HepG2 (cell line): ENCODE data around the gene KIAA2012. TPM values are rescaled to one million over a fixed set of nuclear protein-coding genes. Genes with fewer than 3 reads are reported as not detected.

ENCODE experiments used
- ATAC-seq: fragments of 200-7000 bp; cut with Tn5 transposase; 3 replicates; pipeline ENCODE4 v1.9.1; 2020; ENCODE audit warnings: mild to moderate bottlenecking, moderate library complexity
- Bru-seq: library from RNA; stranded (reverse); fragments of 400-500 nt; gene quantifications from one replicate; lab custom pipeline; 2021; lab: Mats Ljungman, UMichigan
- BruChase-seq, 2 experiments: library from RNA; stranded (reverse); fragments of 400-500 nt; gene quantifications; one replicate each; lab custom pipeline; 2021; lab: Mats Ljungman, UMichigan
- BruUV-seq: library from RNA; stranded (reverse); fragments of 400-500 nt; replicated peaks from 2 replicates; lab custom pipeline; 2021; lab: Mats Ljungman, UMichigan
- CTCF ChIA-PET: fragments of 300-600 bp; formaldehyde crosslinking; extraction: SDS; loops from one replicate; lab custom pipeline; 2021; ENCODE audit warnings: low total read pairs, inconsistent platforms, low intra/inter-chr PET ratio; lab: Yijun Ruan, JAX
- POLR2A ChIA-PET: fragments of 350-600 bp; sonication (Branson Sonifier 250); formaldehyde crosslinking; loops from one replicate; lab custom pipeline; 2020; ENCODE audit warnings: antibody characterized with exemption, inconsistent platforms; lab: Yijun Ruan, JAX
- DNase-seq: peaks from one replicate; pipeline ENCODE4 v3.0.0-alpha.2; 2015; ENCODE audit warnings: low spot score
- FAIRE-seq: peaks from 3 replicates; lab custom pipeline; 2011; peaks lifted over from hg19 to GRCh38; lab: Jason Lieb, UNC
- H2AFZ ChIP-seq: one replicate; pipeline ENCODE4 v1.6.1; 2011; ENCODE audit warnings: low read length, inconsistent platforms
- H3K27ac ChIP-seq: fragments of 300-600 bp; 3 replicates; pipeline ENCODE4 v1.8.0; 2011; ENCODE audit warnings: mixed run types, mild to moderate bottlenecking, mixed read lengths, low read length, inconsistent platforms; ENCODE audit not compliant: insufficient read depth; ENCODE audit errors: extremely low read length
- H3K27me3 ChIP-seq, 2 experiments: fragments of 200-600 bp in 1 of 2; 2 replicates in 1 of 2; 3 replicates in 1 of 2; pipeline versions ENCODE4 v1.6.0 to v1.8.0; 2011; ENCODE audit warnings: low read length in 2 of 2, mild to moderate bottlenecking in 2 of 2, moderate library complexity in 2 of 2, inconsistent platforms in 1 of 2; ENCODE audit not compliant: insufficient read depth in 2 of 2, control insufficient read depth in 1 of 2
- H3K36me3 ChIP-seq, 2 experiments: fragments of 200-600 bp in 1 of 2; replicated peaks in 1 of 2; 2 replicates in 1 of 2; 3 replicates in 1 of 2; pipeline versions ENCODE4 v1.5.1 to v1.8.0; 2011; ENCODE audit warnings: low read length in 2 of 2, inconsistent platforms in 1 of 2; ENCODE audit not compliant: insufficient read depth in 2 of 2, control insufficient read depth in 1 of 2
- H3K4me1 ChIP-seq: 2 replicates; pipeline ENCODE4 v1.5.1; 2012; ENCODE audit warnings: low read length, inconsistent platforms; ENCODE audit not compliant: insufficient read depth
- H3K4me2 ChIP-seq: 2 replicates; pipeline ENCODE4 v1.6.0; 2011; ENCODE audit warnings: low read depth, low read length, inconsistent platforms
- H3K4me3 ChIP-seq, 3 experiments: fragments of 200-600 bp in 1 of 3; sonication (generic), shearing (Covaris generic) in 1 of 3; replicated peaks in 1 of 3; 2 replicates each; pipeline ENCODE4 v1.5.1; 2011 to 2016; ENCODE audit warnings: low read length in 3 of 3, inconsistent platforms in 2 of 3, low read depth in 2 of 3, mild to moderate bottlenecking in 2 of 3, control low read depth in 1 of 3, mixed read lengths in 1 of 3; ENCODE audit not compliant: insufficient read depth in 1 of 3
- H3K79me2 ChIP-seq: one replicate; pipeline ENCODE4 v1.6.1; 2011; ENCODE audit warnings: low read length, inconsistent platforms; ENCODE audit not compliant: insufficient read depth
- H3K9ac ChIP-seq: 2 replicates; pipeline ENCODE4 v1.6.0; 2011; ENCODE audit warnings: mild to moderate bottlenecking, low read depth, low read length, inconsistent platforms; ENCODE audit not compliant: insufficient read depth
- H3K9me3 ChIP-seq: 2 replicates; pipeline ENCODE4 v1.5.1; 2012; ENCODE audit warnings: mild to moderate bottlenecking, low read length
- H4K20me1 ChIP-seq: 2 replicates; pipeline ENCODE4 v1.6.0; 2011; ENCODE audit warnings: inconsistent platforms, mild to moderate bottlenecking, low read length, moderate library complexity; ENCODE audit not compliant: insufficient read depth
- ARHGAP35 ChIP-seq: sonication (generic); formaldehyde crosslinking; IDR thresholded peaks from 2 replicates; pipeline ENCODE4 v1.9.0; 2022; ENCODE audit warnings: mild to moderate bottlenecking, inconsistent platforms, moderate library complexity, missing genetic modification reagents, borderline replicate concordance
- WGBS: methylation state at CpG from one replicate; pipeline ENCODE4 v1.1.6; 2017; ENCODE audit warnings: low lambda C conversion rate; 5-methylcytosine and 5-hydroxymethylcytosine counted together
- in situ Hi-C: cut with HindIII; loops from 2 replicates; pipeline ENCODE4 v1.10.0; 2017; ENCODE audit warnings: low pct_unique_long_range_greater_than_20kb; ENCODE audit not compliant: extremely low pct_ligation_motif_present
- intact Hi-C: fragments of 100-400 bp; cut with micrococcal nuclease; formaldehyde crosslinking; loops from one replicate; pipeline ENCODE4 v1.10.0; 2022; ENCODE audit not compliant: unreplicated experiment
- long read RNA-seq, 2 experiments: library from RNA in 1 of 2; library from polyadenylated mRNA in 1 of 2; stranded (forward) in 1 of 2; unstranded in 1 of 2; transcript quantifications; one replicate each; pipeline ENCODE4 v2.0.0, GENCODE V29; 2019 to 2022
- polyA minus RNA-seq, 3 experiments: library from RNA; depleted of rRNA, polyadenylated mRNA; stranded (reverse); fragments of >200 nt; gene quantifications; 2 replicates each; pipeline ENCODE4 v1.2.3, GENCODE V29; 2011; ENCODE audit warnings: low replicate concordance in 1 of 3
- polyA plus RNA-seq, 8 experiments: library from polyadenylated mRNA; depleted of rRNA in 3 of 8; stranded (reverse) in 7 of 8; unstranded in 1 of 8; fragments of >200 nt; fragmentation: Illumina TruSeq in 4 of 8; extraction: Trizol in 4 of 8; gene quantifications; 2 replicates each; pipeline versions ENCODE4 v1.2.1 to v1.2.3, GENCODE V29; 2011 to 2016; ENCODE audit warnings: low read depth in 4 of 8, missing spikeins in 1 of 8, mixed read lengths in 1 of 8; ENCODE audit not compliant: insufficient read depth in 1 of 8
- total RNA-seq, 5 experiments: library from RNA; depleted of rRNA; stranded (reverse); fragments of >200 nt; fragmentation: Illumina TruSeq; extraction: Trizol; gene quantifications; 2 replicates each; pipeline ENCODE4 v1.2.3, GENCODE V29; 2016; ENCODE audit warnings: low read depth in 1 of 5
- TF ChIP-seq, protein P1 (sequence below): sonication (generic); formaldehyde crosslinking; IDR thresholded peaks from 2 replicates; pipeline ENCODE4 v1.8.0; 2022; ENCODE audit warnings: low read depth, missing genetic modification reagents
- TF ChIP-seq, protein P2 (sequence below): sonication (generic); formaldehyde crosslinking; IDR thresholded peaks from 2 replicates; pipeline ENCODE4 v1.8.1; 2023; ENCODE audit warnings: mild to moderate bottlenecking, missing genetic modification reagents

KIAA2012 gene
- total RNA-seq (2016; rRNA removed; fragmentation: Illumina TruSeq; extraction: Trizol) (not detected in 2 replicates), polyA plus RNA-seq (2011; rRNA removed) (not detected in 2 replicates), polyA minus RNA-seq (2011; rRNA and poly(A)+ RNA removed; ENCODE audit: low replicate concordance) (not detected in 2 replicates), Bru-seq, nascent RNA (not detected), BruChase-seq, experiment 1, labeled RNA remaining after a 6-hour chase (percentile 2 among the genes with signal in this experiment), BruChase-seq, experiment 2, labeled RNA remaining after a 2-hour chase (not detected)
- total RNA-seq (2016; cell fraction: cytosol; rRNA removed; fragmentation: Illumina TruSeq; extraction: Trizol; ENCODE audit: low read depth) = not detected in 2 replicates
- not detected in 2 replicates for total RNA-seq (2016; cell fraction: insoluble cytoplasmic fraction; rRNA removed; fragmentation: Illumina TruSeq; extraction: Trizol)
- not detected in 2 replicates for total RNA-seq (2016; cell fraction: membrane; rRNA removed; fragmentation: Illumina TruSeq; extraction: Trizol)
- total RNA-seq (2016; cell fraction: nucleus; rRNA removed; fragmentation: Illumina TruSeq; extraction: Trizol) = not detected in 2 replicates
- polyA plus RNA-seq (2011; cell fraction: cytosol; rRNA removed) = not detected in 2 replicates
- polyA plus RNA-seq (2011; cell fraction: nucleus; rRNA removed) = not detected in 2 replicates
- not detected in 2 replicates for polyA plus RNA-seq (2012)
- polyA plus RNA-seq (2016; cell fraction: cytosol; fragmentation: Illumina TruSeq; extraction: Trizol; ENCODE audit: low read depth) = not detected in 2 replicates
- polyA plus RNA-seq (2016; cell fraction: insoluble cytoplasmic fraction; fragmentation: Illumina TruSeq; extraction: Trizol; ENCODE audit: low read depth) = not detected in 2 replicates
- polyA plus RNA-seq (2016; cell fraction: membrane; fragmentation: Illumina TruSeq; extraction: Trizol; ENCODE audit: low read depth) = not detected in 2 replicates
- polyA plus RNA-seq (2016; cell fraction: nucleus; fragmentation: Illumina TruSeq; extraction: Trizol; ENCODE audit: insufficient read depth, low read depth) = not detected in 2 replicates
- polyA minus RNA-seq (2011; cell fraction: cytosol; rRNA and poly(A)+ RNA removed) = not detected in 2 replicates
- polyA minus RNA-seq (2011; cell fraction: nucleus; rRNA and poly(A)+ RNA removed) = not detected in 2 replicates
- long read RNA-seq, experiment 1, partial matches to known transcripts = 0 of 1 reads
- long read RNA-seq, experiment 1, other reads (novel, unspliced or antisense) = 1 of 1 reads
- long read RNA-seq, experiment 2 = 0 reads

DNA sequence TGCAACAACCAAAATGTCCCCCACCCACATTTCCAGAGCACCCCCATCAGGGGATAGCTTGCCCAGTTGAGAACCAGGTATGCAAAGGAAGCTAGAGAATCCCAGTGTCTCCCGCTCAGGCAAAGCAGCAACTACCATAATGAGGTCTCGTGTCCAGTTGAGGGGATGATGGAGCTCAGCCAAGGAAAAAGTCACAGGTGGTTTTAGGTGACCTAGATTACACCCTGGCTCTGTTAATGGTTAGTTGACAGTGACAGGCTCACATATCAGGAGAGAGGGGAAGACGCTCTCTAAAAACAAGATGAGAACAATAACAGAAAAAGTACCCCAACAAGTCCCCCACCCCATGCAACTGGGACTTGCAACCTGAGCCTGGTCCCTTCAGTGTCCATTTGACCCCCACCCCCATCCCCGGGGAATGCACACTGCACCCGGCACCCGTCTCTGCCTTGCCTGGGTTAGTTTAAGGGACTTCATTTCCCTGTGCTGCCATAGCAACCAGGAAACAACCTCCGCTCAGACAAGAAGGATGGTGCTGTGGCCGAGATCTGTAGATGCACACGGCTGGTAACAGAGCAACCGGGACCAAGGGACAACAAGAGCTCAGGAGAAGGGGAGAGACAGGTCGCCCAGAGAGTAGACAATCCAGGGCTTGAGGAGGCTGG, at the start of gene KIAA2012:
Gene KIAA2012, plus strand, starts transcription at position 519 of the 665 bp plus-strand sequence. CDS start 373 bp downstream, outside the sequence.
- intact Hi-C loops (no loop called here), in situ Hi-C loops (no loop called here)
- H3K27me3 ChIP-seq = peaks cover 0 to 3% of the 10 kb centered on the region in 2 experiments; a peak in 2 of 5 replicates
- H3K27ac ChIP-seq = no peak within 1 kb of the TSS
- ATAC-seq (peak; percentile 49), FAIRE-seq (no peak), DNase-seq (no peak)
- ChIA-PET CTCF (no interaction called here), POLR2A (no interaction called here)
- no peak for TF ChIP-seq ARHGAP35
- TF ChIP-seq, protein P1, sequence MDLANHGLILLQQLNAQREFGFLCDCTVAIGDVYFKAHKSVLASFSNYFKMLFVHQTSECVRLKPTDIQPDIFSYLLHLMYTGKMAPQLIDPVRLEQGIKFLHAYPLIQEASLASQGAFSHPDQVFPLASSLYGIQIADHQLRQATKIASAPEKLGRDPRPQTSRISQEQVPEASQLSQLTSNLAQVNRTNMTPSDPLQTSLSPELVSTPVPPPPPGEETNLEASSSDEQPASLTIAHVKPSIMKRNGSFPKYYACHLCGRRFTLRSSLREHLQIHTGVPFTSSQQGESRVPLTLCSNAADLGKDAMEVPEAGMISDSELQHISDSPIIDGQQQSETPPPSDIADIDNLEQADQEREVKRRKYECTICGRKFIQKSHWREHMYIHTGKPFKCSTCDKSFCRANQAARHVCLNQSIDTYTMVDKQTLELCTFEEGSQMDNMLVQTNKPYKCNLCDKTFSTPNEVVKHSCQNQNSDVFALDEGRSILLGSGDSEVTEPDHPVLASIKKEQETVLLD (CRISPR knock-in tag) = no peak
- TF ChIP-seq, protein P2, sequence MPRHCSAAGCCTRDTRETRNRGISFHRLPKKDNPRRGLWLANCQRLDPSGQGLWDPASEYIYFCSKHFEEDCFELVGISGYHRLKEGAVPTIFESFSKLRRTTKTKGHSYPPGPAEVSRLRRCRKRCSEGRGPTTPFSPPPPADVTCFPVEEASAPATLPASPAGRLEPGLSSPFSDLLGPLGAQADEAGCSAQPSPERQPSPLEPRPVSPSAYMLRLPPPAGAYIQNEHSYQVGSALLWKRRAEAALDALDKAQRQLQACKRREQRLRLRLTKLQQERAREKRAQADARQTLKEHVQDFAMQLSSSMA = no peak
- H3K79me2 ChIP-seq = no peaks in the 10 kb centered on the region
- no peak within 1 kb of the TSS for H3K4me3 ChIP-seq
- no TSS peak for BruUV-seq
- H3K4me2 ChIP-seq = no peak within 1 kb of the TSS
- 20% methylated on average over 11 of the region's 11 CpGs for WGBS
- H2AFZ ChIP-seq = no peak within 1 kb of the TSS
- H3K9ac ChIP-seq = no peak within 1 kb of the TSS
- no peaks in the 10 kb centered on the region for H3K9me3 ChIP-seq
- H4K20me1 ChIP-seq = no peaks in the 10 kb centered on the region
- 0 out of 2 replicates have a peak, but pooled peaks cover 6% of the 10 kb centered on the region for H3K4me1 ChIP-seq
- H3K36me3 ChIP-seq = no peaks in the 10 kb centered on the region
